ENCODE measurements around the gene PHF11.

Gene PHF11

DNA sequence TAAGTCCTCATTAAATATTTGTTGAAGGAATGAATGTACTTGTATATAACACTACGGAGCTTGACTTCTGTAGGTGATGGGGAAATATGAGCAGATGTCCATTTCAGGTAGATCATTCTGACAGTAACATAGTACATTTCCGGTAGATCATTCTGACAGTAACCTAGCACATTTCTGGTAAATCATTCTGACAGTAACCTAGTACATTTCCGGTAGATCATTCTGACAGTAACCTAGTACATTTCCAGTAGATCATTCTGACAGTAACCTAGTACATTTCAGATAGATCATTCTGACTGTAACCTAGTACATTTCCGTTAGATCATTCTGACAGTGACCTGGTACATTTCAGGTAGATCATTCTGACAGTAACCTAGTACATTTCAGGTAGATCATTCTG, 2.5 kb downstream of the PHF11 start:
- TF ChIP-seq, protein P1, sequence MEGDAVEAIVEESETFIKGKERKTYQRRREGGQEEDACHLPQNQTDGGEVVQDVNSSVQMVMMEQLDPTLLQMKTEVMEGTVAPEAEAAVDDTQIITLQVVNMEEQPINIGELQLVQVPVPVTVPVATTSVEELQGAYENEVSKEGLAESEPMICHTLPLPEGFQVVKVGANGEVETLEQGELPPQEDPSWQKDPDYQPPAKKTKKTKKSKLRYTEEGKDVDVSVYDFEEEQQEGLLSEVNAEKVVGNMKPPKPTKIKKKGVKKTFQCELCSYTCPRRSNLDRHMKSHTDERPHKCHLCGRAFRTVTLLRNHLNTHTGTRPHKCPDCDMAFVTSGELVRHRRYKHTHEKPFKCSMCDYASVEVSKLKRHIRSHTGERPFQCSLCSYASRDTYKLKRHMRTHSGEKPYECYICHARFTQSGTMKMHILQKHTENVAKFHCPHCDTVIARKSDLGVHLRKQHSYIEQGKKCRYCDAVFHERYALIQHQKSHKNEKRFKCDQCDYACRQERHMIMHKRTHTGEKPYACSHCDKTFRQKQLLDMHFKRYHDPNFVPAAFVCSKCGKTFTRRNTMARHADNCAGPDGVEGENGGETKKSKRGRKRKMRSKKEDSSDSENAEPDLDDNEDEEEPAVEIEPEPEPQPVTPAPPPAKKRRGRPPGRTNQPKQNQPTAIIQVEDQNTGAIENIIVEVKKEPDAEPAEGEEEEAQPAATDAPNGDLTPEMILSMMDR (conservative IDR thresholded peaks at IDR 0.05; ENCODE audit: low read depth, low read length): no peak
- no peak overlapping the region for H3K4me3 ChIP-seq (ENCODE audit: low read length)

DNA sequence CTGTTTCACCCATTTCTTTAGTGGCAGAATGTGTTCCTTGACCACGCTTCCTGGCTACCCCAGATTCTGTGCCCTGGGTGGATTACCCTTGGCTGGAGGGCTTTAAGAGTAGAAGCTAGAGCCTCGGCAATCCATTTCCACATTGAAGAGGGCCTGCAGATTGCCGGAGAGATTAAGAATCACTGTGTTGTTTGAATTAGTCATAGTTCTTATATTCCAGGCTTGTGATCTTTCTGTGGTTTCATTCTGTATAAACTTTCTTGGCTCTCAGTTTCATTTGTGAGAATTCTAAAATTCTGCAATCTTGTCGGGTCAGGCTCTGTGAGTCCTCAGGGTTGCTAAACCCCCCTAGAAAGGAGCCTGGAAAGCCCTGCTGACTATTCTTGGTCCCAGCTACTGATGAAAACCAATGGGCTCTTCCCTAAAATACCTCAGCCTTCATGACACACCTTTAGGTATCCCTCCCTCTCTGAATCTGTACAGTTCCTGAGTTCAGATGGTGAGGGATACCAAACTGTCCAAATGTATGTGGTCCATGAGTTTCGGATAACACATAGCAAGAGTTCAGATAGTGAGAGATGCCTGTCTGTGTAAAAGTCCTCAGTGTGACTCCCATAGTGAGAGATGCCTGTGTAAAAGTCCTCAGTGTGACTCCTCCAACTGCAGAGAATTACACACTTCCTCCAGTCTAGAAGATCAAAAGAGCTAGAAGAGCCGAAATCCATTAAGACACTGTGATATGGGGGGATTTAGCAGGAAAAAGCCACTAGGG, 4.3 kb downstream of the PHF11 start:
- DNase-seq (ENCODE audit: low read depth): peak; percentile 53
- TF ChIP-seq, protein P1 (conservative IDR thresholded peaks at IDR 0.05; ENCODE audit: low read depth, low read length): no peak
- no peak overlapping the region for H3K4me3 ChIP-seq (ENCODE audit: low read length)

More for the DNA sequence above, 2.5 kb downstream of the PHF11 start:
- DNase-seq (ENCODE audit: low read depth): no peak

DNA sequence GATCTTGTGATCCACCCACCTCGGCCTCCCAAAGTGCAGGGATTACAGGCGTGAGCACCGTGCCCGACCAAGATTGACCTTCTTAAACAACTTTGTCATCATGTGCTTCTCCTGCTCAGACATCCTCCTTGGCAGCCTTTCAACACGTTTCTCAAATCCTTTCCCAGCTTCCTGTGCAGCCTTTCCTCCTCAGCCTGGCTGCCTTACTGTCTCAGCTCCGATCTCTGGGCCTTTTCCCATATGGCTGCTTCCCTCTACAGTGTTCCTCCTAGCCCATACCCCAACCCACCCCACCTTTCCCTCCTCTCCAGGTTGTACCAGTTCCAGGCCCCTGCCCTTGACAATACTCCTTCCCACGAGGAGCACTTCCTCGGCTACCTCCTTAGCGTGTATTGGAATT, 7.2 kb downstream of the PHF11 start:
- no peak overlapping the region for H3K4me3 ChIP-seq (ENCODE audit: low read length)
- TF ChIP-seq, protein P1 (conservative IDR thresholded peaks at IDR 0.05; ENCODE audit: low read depth, low read length): no peak
- DNase-seq (ENCODE audit: low read depth): peak; percentile 64

DNA sequence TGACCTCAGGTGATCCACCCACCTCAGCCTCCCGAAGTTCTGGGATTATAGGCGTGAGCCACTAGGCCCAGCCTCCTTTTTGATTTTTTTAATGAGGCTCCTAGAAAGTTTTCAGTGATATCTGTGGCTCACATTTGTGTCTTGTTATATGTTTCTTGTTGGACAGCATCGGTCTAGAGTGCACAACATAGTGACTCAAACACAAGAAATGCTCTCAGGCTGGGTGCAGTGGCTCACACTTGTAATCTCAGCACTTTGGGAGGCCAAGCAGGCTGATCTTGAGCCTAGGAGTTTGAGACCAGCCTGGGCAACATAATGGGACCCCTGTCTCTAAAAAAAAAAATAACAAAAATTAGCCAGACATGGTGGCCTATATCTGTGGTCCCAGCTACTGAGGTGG, 8.2 kb downstream of the PHF11 start:
- DNase-seq (ENCODE audit: low read depth): no peak
- H3K4me3 ChIP-seq (ENCODE audit: low read length): no peak overlapping the region
- TF ChIP-seq, protein P1 (conservative IDR thresholded peaks at IDR 0.05; ENCODE audit: low read depth, low read length): no peak

DNA sequence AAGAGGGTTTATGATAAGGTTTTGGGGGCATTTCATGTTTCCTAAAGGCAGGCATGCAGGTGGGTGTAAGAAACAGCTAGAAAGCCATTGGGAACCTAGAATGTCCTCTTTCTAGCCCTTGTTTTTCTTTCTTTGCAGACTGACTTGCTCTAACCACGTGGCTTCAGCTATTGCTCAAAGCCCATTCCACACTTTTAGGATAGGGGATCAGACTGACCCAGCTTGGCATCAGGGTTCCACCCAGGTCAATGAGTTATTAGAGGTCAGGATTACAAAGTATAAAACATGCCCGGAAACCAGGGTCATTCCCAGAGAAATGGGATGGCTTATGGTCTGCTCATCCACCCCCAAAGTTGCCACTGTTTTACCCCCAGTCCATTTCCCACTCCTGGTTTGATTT, 16.8 kb downstream of the PHF11 start:
- no peak overlapping the region for H3K4me3 ChIP-seq (ENCODE audit: low read length)
- TF ChIP-seq, protein P1 (conservative IDR thresholded peaks at IDR 0.05; ENCODE audit: low read depth, low read length): no peak
- DNase-seq (ENCODE audit: low read depth): no peak

DNA sequence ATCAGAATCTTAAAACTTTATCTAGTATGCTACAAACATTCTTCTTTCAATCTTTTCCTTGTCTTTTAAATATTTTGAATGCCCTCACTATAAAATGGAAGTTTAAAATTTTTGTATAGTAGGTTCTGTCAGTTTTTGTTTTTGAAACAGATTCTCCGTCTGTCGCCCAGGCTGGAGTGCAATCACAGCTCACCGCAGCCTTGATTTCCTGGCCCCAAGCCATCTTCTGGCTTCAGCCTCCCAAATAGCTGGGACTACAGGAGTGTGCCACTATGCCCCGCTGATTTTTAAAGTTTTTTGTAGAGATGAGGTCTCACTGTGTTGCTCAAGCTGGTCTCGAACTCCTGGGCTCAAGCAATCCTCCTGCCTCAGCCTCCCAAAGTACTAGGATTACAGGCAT, 20.7 kb downstream of the PHF11 start:
- TF ChIP-seq, protein P1 (conservative IDR thresholded peaks at IDR 0.05; ENCODE audit: low read depth, low read length): no peak
- H3K4me3 ChIP-seq (ENCODE audit: low read length): no peak overlapping the region
- no peak for DNase-seq (ENCODE audit: low read depth)

DNA sequence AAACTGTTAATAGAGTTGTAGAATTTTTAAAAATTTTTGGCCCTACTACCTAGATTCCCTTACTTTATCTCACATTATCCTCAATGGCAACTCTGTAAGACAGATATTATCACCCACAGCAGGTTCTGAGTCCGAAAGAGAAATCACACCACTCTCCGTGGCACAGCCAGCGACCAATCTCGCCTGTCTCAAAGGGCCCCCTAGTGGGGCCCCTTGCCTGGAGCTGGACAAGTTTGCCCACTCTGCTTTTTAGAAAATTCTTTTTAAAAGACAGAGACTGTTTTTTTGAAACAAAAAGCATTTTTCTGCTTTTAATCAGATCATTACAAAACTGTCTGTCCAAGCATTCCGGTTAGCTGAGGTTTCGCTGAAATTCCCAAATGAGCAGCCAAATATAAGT, 21.7 kb downstream of the PHF11 start:
- no peak for DNase-seq (ENCODE audit: low read depth)
- TF ChIP-seq, protein P1 (conservative IDR thresholded peaks at IDR 0.05; ENCODE audit: low read depth, low read length): peak; percentile 52
- no peak overlapping the region for H3K4me3 ChIP-seq (ENCODE audit: low read length)

All from retinal pigment epithelial cell (primary cell).